Measurements from ENCODE around the gene OCEL1.

- TF ChIP-seq CTCF (IDR thresholded peaks at IDR 0.05) = no peak
- TF ChIP-seq POLR2A (IDR thresholded peaks at IDR 0.05) = no peak
Measured at GRCh38 chr19:17196610-17197009, 29.4 kb upstream of the OCEL1 start.
